Astrocyte (in vitro differentiated cells and primary cell): ENCODE results near the gene VWF.

Experiments used
- EZH2 ChIP-seq: IDR thresholded peaks from 2 replicates; pipeline ENCODE4 v1.6.1; 2012; ENCODE audit warnings: mild to moderate bottlenecking, low read length, inconsistent platforms; ENCODE audit not compliant: insufficient read depth
- TF ChIP-seq, protein P1 (sequence below): IDR thresholded peaks from 2 replicates; pipeline ENCODE4 v1.5.1; 2011; ENCODE audit warnings: low read depth, mild to moderate bottlenecking, inconsistent platforms, low read length, moderate library complexity; ENCODE audit not compliant: insufficient read depth

DNA sequence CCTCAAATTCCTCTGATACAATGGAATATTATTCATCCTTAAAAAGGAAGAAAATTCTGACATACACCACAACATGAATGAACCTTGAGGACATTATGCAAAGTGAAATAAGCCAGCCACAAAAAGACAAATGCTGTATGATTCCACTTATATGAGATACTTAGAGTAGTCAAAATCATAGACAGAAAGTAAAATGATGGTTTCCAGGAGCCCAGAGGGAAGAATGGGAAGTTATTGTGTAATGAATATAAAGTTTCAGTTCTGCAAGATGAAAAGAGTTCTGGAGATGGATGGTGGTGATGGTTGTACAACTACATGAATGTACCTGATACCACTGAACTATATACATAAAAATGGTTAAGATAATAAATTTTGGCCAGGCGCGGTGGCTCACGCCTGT is 18.3 kb downstream of the VWF start:
- TF ChIP-seq, protein P1, sequence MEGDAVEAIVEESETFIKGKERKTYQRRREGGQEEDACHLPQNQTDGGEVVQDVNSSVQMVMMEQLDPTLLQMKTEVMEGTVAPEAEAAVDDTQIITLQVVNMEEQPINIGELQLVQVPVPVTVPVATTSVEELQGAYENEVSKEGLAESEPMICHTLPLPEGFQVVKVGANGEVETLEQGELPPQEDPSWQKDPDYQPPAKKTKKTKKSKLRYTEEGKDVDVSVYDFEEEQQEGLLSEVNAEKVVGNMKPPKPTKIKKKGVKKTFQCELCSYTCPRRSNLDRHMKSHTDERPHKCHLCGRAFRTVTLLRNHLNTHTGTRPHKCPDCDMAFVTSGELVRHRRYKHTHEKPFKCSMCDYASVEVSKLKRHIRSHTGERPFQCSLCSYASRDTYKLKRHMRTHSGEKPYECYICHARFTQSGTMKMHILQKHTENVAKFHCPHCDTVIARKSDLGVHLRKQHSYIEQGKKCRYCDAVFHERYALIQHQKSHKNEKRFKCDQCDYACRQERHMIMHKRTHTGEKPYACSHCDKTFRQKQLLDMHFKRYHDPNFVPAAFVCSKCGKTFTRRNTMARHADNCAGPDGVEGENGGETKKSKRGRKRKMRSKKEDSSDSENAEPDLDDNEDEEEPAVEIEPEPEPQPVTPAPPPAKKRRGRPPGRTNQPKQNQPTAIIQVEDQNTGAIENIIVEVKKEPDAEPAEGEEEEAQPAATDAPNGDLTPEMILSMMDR = no peak
- no peak for TF ChIP-seq EZH2
